CD14-positive monocyte (primary cell): Measurements from ENCODE around the gene ABCA10. TPM values are rescaled to one million over a fixed set of nuclear protein-coding genes. Genes with fewer than 3 reads are reported as not detected.

Experiments used
- DNase-seq, 3 donors: peaks; one replicate each; pipeline ENCODE4 v3.0.0-alpha.2; 2011 to 2022
- H2AFZ ChIP-seq: 2 replicates; pipeline ENCODE4 v1.6.0; 2012; ENCODE audit warnings: mild to moderate bottlenecking, low read depth, low read length, inconsistent platforms; ENCODE audit not compliant: insufficient read depth, poor library complexity, severe bottlenecking
- H3K27ac ChIP-seq, 2 donors: 1 replicate in 1 of 2; 2 replicates in 1 of 2; pipeline ENCODE4 v1.5.1; 2012 to 2013; ENCODE audit warnings: low read length in 2 of 2, control low read depth in 1 of 2, inconsistent platforms in 1 of 2, low read depth in 1 of 2, mild to moderate bottlenecking in 1 of 2
- H3K27me3 ChIP-seq, 2 donors: one replicate each; pipeline versions ENCODE4 v1.6.0 to v1.6.1; 2011 to 2013; ENCODE audit warnings: low read length in 2 of 2; ENCODE audit not compliant: control insufficient read depth in 2 of 2, insufficient read depth in 2 of 2
- H3K36me3 ChIP-seq, 2 donors: replicated peaks in 1 of 2; 1 replicate in 1 of 2; 2 replicates in 1 of 2; pipeline versions ENCODE4 v1.5.1 to v1.6.1; 2012 to 2013; ENCODE audit warnings: low read length in 2 of 2, control low read depth in 1 of 2, inconsistent platforms in 1 of 2, mild to moderate bottlenecking in 1 of 2; ENCODE audit not compliant: insufficient read depth in 2 of 2, control insufficient read depth in 1 of 2
- H3K4me1 ChIP-seq, 2 donors: 1 replicate in 1 of 2; 2 replicates in 1 of 2; pipeline versions ENCODE4 v1.5.1 to v1.6.1; 2012 to 2013; ENCODE audit warnings: low read length in 2 of 2, control low read depth in 1 of 2, inconsistent platforms in 1 of 2, mild to moderate bottlenecking in 1 of 2, moderate library complexity in 1 of 2; ENCODE audit not compliant: insufficient read depth in 2 of 2, control insufficient read depth in 1 of 2
- H3K4me2 ChIP-seq: replicated peaks from 2 replicates; pipeline ENCODE3; 2012; ENCODE audit warnings: low read length, moderate library complexity, mild to moderate bottlenecking; ENCODE audit not compliant: poor library complexity, severe bottlenecking; ENCODE audit errors: extremely low read depth
- H3K4me3 ChIP-seq, 3 experiments: fragments of 200-600 bp in 1 of 3; sonication (generic) in 1 of 3; replicated peaks in 1 of 3; 1 replicate in 2 of 3; 2 replicates in 1 of 3; pipeline ENCODE4 v1.5.1; 2011 to 2013; ENCODE audit warnings: low read length in 3 of 3, mild to moderate bottlenecking in 3 of 3, control low read depth in 2 of 3, low read depth in 2 of 3, inconsistent platforms in 1 of 3, moderate library complexity in 1 of 3
- H3K79me2 ChIP-seq: 2 replicates; pipeline ENCODE4 v1.6.0; 2012; ENCODE audit warnings: mild to moderate bottlenecking, control low read depth, inconsistent platforms, low read length, moderate library complexity; ENCODE audit not compliant: insufficient read depth
- H3K9ac ChIP-seq: 2 replicates; pipeline ENCODE4 v1.6.0; 2017; ENCODE audit warnings: low read length, mild to moderate bottlenecking; ENCODE audit not compliant: insufficient read depth, poor library complexity, severe bottlenecking
- H3K9me3 ChIP-seq, 2 donors: replicated peaks in 1 of 2; 1 replicate in 1 of 2; 2 replicates in 1 of 2; pipeline versions ENCODE4 v1.5.1 to v1.6.1; 2012 to 2013; ENCODE audit warnings: low read length in 2 of 2, control low read depth in 1 of 2; ENCODE audit not compliant: control insufficient read depth in 1 of 2, insufficient read depth in 1 of 2
- H4K20me1 ChIP-seq: 2 replicates; pipeline ENCODE4 v1.6.0; 2012; ENCODE audit warnings: mild to moderate bottlenecking, low read length, control low read depth, moderate library complexity; ENCODE audit not compliant: insufficient read depth
- H3K27ac Mint-ChIP-seq, 7 donors: one replicate each; pipeline ENCODE4 v1.8.0; 2020; ENCODE audit warnings: mild to moderate bottlenecking in 7 of 7, mixed read lengths in 7 of 7, moderate library complexity in 6 of 7, inconsistent platforms in 2 of 7
- H3K27me3 Mint-ChIP-seq, 3 donors: one replicate each; pipeline ENCODE4 v1.8.0; 2021 to 2022; ENCODE audit warnings: low read depth in 3 of 3, mild to moderate bottlenecking in 3 of 3, mixed read lengths in 3 of 3, moderate library complexity in 3 of 3, inconsistent platforms in 1 of 3
- H3K36me3 Mint-ChIP-seq, 2 donors: one replicate each; pipeline ENCODE4 v1.8.0; 2020; ENCODE audit warnings: mixed read lengths in 2 of 2, inconsistent platforms in 1 of 2, mild to moderate bottlenecking in 1 of 2
- H3K4me1 Mint-ChIP-seq: one replicate; pipeline ENCODE4 v1.8.0; 2020; ENCODE audit warnings: mild to moderate bottlenecking, mixed read lengths
- H3K4me3 Mint-ChIP-seq, 2 donors: one replicate each; pipeline ENCODE4 v1.8.0; 2020; ENCODE audit warnings: mild to moderate bottlenecking in 2 of 2, mixed read lengths in 2 of 2, moderate library complexity in 1 of 2
- H3K9me3 Mint-ChIP-seq, 7 donors: one replicate each; pipeline ENCODE4 v1.8.0; 2020 to 2022; ENCODE audit warnings: mixed read lengths in 7 of 7, mild to moderate bottlenecking in 6 of 7, moderate library complexity in 6 of 7, inconsistent platforms in 2 of 7
- WGBS: methylation state at CpG from one replicate; pipeline ENCODE4 v1.1.5; 2013; ENCODE audit warnings: missing lambda C conversion rate; ENCODE audit not compliant: insufficient coverage; 5-methylcytosine and 5-hydroxymethylcytosine counted together
- intact Hi-C, 2 donors: fragments of 100-400 bp; cut with micrococcal nuclease; formaldehyde crosslinking; loops; one replicate each; pipeline versions ENCODE4 v1.15.0 to v1.15.1; 2023
- polyA plus RNA-seq, 3 donors: library from polyadenylated mRNA; depleted of rRNA in 1 of 3; unstranded in 2 of 3; stranded (reverse) in 1 of 3; fragments of 300-500 nt in 2 of 3; fragments of >200 nt in 1 of 3; fragmentation: Illumina TruSeq in 2 of 3; gene quantifications; 1 replicate in 2 of 3; 2 replicates in 1 of 3; pipeline ENCODE4 v1.2.3, GENCODE V29; 2012 to 2021
- TF ChIP-seq, protein P1 (sequence below): fragments of 200-600 bp; IDR thresholded peaks from one replicate; pipeline ENCODE4 v1.8.0; 2022; ENCODE audit warnings: antibody characterized with exemption, mild to moderate bottlenecking

ABCA10 gene
- polyA plus RNA-seq, 3 donors, result 0.08 to 0.13 TPM; not detected in 1

DNA sequence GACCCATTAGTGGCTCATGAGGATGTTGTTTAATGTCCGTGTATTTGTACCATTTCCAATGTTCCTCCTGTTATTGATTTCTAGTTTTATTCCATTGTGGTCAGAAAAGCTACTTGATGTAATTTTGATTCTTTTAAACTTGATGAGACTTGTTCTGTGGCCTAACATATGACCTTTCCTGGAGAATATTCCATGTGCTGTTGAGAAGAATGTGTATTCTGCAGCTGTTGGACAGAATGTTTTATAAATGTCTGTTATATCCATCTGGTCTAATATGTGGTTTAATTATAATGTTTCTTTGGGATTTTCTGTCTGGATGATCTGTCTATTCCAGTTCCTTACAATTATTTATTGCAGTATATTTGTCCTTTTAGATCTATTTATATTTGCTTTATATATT, 2.9 kb upstream of the ABCA10 start:
- intact Hi-C loops, result no loop called here
- peaks cover 10 to 21% of the 10 kb centered on the region in 2 donors for H3K4me1 ChIP-seq
- no peak overlapping the region for H2AFZ ChIP-seq
- WGBS, result no CpG with 5 or more reads among the region's 1 CpG
- Mint-ChIP-seq H3K36me3 (peaks cover 3 to 8% of the 10 kb centered on the region in 2 donors), H3K9me3 (peaks cover 8 to 37% (median 21%) of the 10 kb centered on the region in 7 donors), H3K27me3 (no peaks in the 10 kb centered on the region), H3K4me3 (no peak overlapping the region), H3K4me1 (peaks cover 16% of the 10 kb centered on the region), H3K27ac (no peak overlapping the region)
- H3K9ac ChIP-seq, result no peak overlapping the region
- TF ChIP-seq, protein P1, sequence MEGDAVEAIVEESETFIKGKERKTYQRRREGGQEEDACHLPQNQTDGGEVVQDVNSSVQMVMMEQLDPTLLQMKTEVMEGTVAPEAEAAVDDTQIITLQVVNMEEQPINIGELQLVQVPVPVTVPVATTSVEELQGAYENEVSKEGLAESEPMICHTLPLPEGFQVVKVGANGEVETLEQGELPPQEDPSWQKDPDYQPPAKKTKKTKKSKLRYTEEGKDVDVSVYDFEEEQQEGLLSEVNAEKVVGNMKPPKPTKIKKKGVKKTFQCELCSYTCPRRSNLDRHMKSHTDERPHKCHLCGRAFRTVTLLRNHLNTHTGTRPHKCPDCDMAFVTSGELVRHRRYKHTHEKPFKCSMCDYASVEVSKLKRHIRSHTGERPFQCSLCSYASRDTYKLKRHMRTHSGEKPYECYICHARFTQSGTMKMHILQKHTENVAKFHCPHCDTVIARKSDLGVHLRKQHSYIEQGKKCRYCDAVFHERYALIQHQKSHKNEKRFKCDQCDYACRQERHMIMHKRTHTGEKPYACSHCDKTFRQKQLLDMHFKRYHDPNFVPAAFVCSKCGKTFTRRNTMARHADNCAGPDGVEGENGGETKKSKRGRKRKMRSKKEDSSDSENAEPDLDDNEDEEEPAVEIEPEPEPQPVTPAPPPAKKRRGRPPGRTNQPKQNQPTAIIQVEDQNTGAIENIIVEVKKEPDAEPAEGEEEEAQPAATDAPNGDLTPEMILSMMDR, result no peak
- H3K9me3 ChIP-seq, result peaks cover 9 to 17% of the 10 kb centered on the region in 2 donors
- no peak overlapping the region for H3K4me3 ChIP-seq
- H3K4me2 ChIP-seq, result no peak overlapping the region
- no peaks in the 10 kb centered on the region for H4K20me1 ChIP-seq
- no peaks in the 10 kb centered on the region for H3K27me3 ChIP-seq
- no peak overlapping the region for H3K27ac ChIP-seq
- H3K36me3 ChIP-seq, result no peaks in the 10 kb centered on the region
- H3K79me2 ChIP-seq, result no peaks in the 10 kb centered on the region
- DNase-seq, result no peak

GRCh38 chr17:69230939-69231338, 2.3 kb upstream of the ABCA10 start:
- Histone ChIP-seq H4K20me1 (no peaks in the 10 kb centered on the region), H2AFZ (no peak overlapping the region), H3K4me3 (no peak overlapping the region), H3K4me2 (no peak overlapping the region), H3K36me3 (no peaks in the 10 kb centered on the region), H3K27me3 (no peaks in the 10 kb centered on the region), H3K79me2 (no peaks in the 10 kb centered on the region), H3K27ac (no peak overlapping the region), H3K9ac (no peak overlapping the region), H3K9me3 (peaks cover 9 to 17% of the 10 kb centered on the region in 2 donors), H3K4me1 (peaks cover 10 to 21% of the 10 kb centered on the region in 2 donors)
- 100% methylated on average over 2 of the region's 3 CpGs for WGBS
- Mint-ChIP-seq H3K9me3 (peaks cover 8 to 37% (median 21%) of the 10 kb centered on the region in 7 donors), H3K27me3 (no peaks in the 10 kb centered on the region), H3K27ac (no peak overlapping the region), H3K36me3 (peaks cover 3 to 8% of the 10 kb centered on the region in 2 donors), H3K4me1 (peaks cover 16% of the 10 kb centered on the region), H3K4me3 (no peak overlapping the region)
- intact Hi-C loops, result no loop called here
- DNase-seq, result no peak
- TF ChIP-seq, protein P1, result no peak
